ENCODE measurements around the gene FBXL13.

Gene FBXL13

DNA sequence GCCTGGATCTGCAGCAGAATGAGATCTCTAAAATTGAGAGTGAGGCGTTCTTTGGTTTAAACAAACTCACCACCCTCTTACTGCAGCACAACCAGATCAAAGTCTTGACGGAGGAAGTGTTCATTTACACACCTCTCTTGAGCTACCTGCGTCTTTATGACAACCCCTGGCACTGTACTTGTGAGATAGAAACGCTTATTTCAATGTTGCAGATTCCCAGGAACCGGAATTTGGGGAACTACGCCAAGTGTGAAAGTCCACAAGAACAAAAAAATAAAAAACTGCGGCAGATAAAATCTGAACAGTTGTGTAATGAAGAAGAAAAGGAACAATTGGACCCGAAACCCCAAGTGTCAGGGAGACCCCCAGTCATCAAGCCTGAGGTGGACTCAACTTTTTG, 140.4 kb downstream of the FBXL13 start:
- Histone ChIP-seq H2AFZ (ENCODE audit: low read length) (no peak overlapping the region), H3K4me2 (ENCODE audit: low read length) (no peak overlapping the region), H4K20me1 (ENCODE audit: insufficient read depth, low read length) (no peaks in the 10 kb centered on the region), H3K4me3 (ENCODE audit: low read depth, low read length, poor library complexity, severe bottlenecking) (no peak overlapping the region), H3K79me2 (ENCODE audit: insufficient read depth, low read length) (no peaks in the 10 kb centered on the region), H3K9me3 (ENCODE audit: low read length) (no peaks in the 10 kb centered on the region), H3K9me2 (ENCODE audit: low read depth, low read length) (no peaks in the 10 kb centered on the region), H3F3A (ENCODE audit: insufficient read depth, low read length) (no peaks in the 10 kb centered on the region), H3K4me1 (ENCODE audit: insufficient read depth, low read length, severe bottlenecking) (no peaks in the 10 kb centered on the region), H3K27me3 (ENCODE audit: insufficient read depth, low read length) (no peaks in the 10 kb centered on the region), H3K9ac (ENCODE audit: low read length) (no peak overlapping the region), H3K36me3 (ENCODE audit: insufficient read depth, low read length) (no peaks in the 10 kb centered on the region), H3K27ac (ENCODE audit: low read depth, low read length, poor library complexity, severe bottlenecking) (no peak overlapping the region)
- TF ChIP-seq, protein P1, sequence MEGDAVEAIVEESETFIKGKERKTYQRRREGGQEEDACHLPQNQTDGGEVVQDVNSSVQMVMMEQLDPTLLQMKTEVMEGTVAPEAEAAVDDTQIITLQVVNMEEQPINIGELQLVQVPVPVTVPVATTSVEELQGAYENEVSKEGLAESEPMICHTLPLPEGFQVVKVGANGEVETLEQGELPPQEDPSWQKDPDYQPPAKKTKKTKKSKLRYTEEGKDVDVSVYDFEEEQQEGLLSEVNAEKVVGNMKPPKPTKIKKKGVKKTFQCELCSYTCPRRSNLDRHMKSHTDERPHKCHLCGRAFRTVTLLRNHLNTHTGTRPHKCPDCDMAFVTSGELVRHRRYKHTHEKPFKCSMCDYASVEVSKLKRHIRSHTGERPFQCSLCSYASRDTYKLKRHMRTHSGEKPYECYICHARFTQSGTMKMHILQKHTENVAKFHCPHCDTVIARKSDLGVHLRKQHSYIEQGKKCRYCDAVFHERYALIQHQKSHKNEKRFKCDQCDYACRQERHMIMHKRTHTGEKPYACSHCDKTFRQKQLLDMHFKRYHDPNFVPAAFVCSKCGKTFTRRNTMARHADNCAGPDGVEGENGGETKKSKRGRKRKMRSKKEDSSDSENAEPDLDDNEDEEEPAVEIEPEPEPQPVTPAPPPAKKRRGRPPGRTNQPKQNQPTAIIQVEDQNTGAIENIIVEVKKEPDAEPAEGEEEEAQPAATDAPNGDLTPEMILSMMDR (IDR thresholded peaks at IDR 0.05; ENCODE audit: low read length), result no peak
- TF ChIP-seq EZH2 (IDR thresholded peaks at IDR 0.05; ENCODE audit: borderline replicate concordance, low read length), result no peak

- Histone ChIP-seq H3K27ac (ENCODE audit: low read depth, low read length, poor library complexity, severe bottlenecking) (no peak overlapping the region), H2AFZ (ENCODE audit: low read length) (no peak overlapping the region), H3K9me2 (ENCODE audit: low read depth, low read length) (no peaks in the 10 kb centered on the region), H3F3A (ENCODE audit: insufficient read depth, low read length) (no peaks in the 10 kb centered on the region), H3K36me3 (ENCODE audit: insufficient read depth, low read length) (no peaks in the 10 kb centered on the region), H3K9ac (ENCODE audit: low read length) (no peak overlapping the region), H3K79me2 (ENCODE audit: insufficient read depth, low read length) (no peaks in the 10 kb centered on the region), H3K4me3 (ENCODE audit: low read depth, low read length, poor library complexity, severe bottlenecking) (no peak overlapping the region), H3K4me1 (ENCODE audit: insufficient read depth, low read length, severe bottlenecking) (no peaks in the 10 kb centered on the region), H3K9me3 (ENCODE audit: low read length) (no peaks in the 10 kb centered on the region), H3K4me2 (ENCODE audit: low read length) (no peak overlapping the region), H3K27me3 (ENCODE audit: insufficient read depth, low read length) (no peaks in the 10 kb centered on the region), H4K20me1 (ENCODE audit: insufficient read depth, low read length) (no peaks in the 10 kb centered on the region)
- TF ChIP-seq, protein P1 (IDR thresholded peaks at IDR 0.05; ENCODE audit: low read length), result no peak
- no peak for TF ChIP-seq EZH2 (IDR thresholded peaks at IDR 0.05; ENCODE audit: borderline replicate concordance, low read length)
Measured at GRCh38 chr7:102933763-102934162, 140.8 kb downstream of the FBXL13 start.

GRCh38 chr7:102931757-102932156, 142.8 kb downstream of the FBXL13 start:
- no peak overlapping the region for H3K4me2 ChIP-seq (ENCODE audit: low read length)
- no peaks in the 10 kb centered on the region for H3F3A ChIP-seq (ENCODE audit: insufficient read depth, low read length)
- H3K9me3 ChIP-seq (ENCODE audit: low read length), result no peaks in the 10 kb centered on the region
- TF ChIP-seq, protein P1 (IDR thresholded peaks at IDR 0.05; ENCODE audit: low read length), result no peak
- TF ChIP-seq EZH2 (IDR thresholded peaks at IDR 0.05; ENCODE audit: borderline replicate concordance, low read length), result no peak
- H3K27me3 ChIP-seq (ENCODE audit: insufficient read depth, low read length), result no peaks in the 10 kb centered on the region
- H4K20me1 ChIP-seq (ENCODE audit: insufficient read depth, low read length), result no peaks in the 10 kb centered on the region
- H3K36me3 ChIP-seq (ENCODE audit: insufficient read depth, low read length), result no peaks in the 10 kb centered on the region
- H3K4me3 ChIP-seq (ENCODE audit: low read depth, low read length, poor library complexity, severe bottlenecking), result no peak overlapping the region
- no peak overlapping the region for H2AFZ ChIP-seq (ENCODE audit: low read length)
- no peaks in the 10 kb centered on the region for H3K9me2 ChIP-seq (ENCODE audit: low read depth, low read length)
- no peaks in the 10 kb centered on the region for H3K4me1 ChIP-seq (ENCODE audit: insufficient read depth, low read length, severe bottlenecking)
- H3K9ac ChIP-seq (ENCODE audit: low read length), result no peak overlapping the region
- H3K27ac ChIP-seq (ENCODE audit: low read depth, low read length, poor library complexity, severe bottlenecking), result no peak overlapping the region
- H3K79me2 ChIP-seq (ENCODE audit: insufficient read depth, low read length), result no peaks in the 10 kb centered on the region
